Ovary (tissue), 9 donors: ENCODE measurements around the gene SMYD2. TPM values are rescaled to one million over a fixed set of nuclear protein-coding genes. Genes with fewer than 3 reads are reported as not detected.

ENCODE experiments used
- DNase-seq, 5 donors: peaks; one replicate each; pipeline ENCODE4 v3.0.0-alpha.2; 2019 to 2020
- H3K27ac ChIP-seq, 2 donors: fragments of 200-600 bp; one replicate each; pipeline versions ENCODE4 v1.5.1 to v1.8.0; 2019 to 2022
- H3K27me3 ChIP-seq: fragments of 200-600 bp; one replicate; pipeline ENCODE4 v1.8.0; 2022
- H3K36me3 ChIP-seq: fragments of 200-600 bp; sonication (generic); one replicate; pipeline ENCODE4 v1.5.1; 2019
- H3K4me1 ChIP-seq: one replicate; pipeline ENCODE4 v1.8.1; 2013; ENCODE audit warnings: mild to moderate bottlenecking, moderate library complexity; ENCODE audit not compliant: insufficient read depth
- H3K4me3 ChIP-seq: fragments of 200-600 bp; sonication (generic); one replicate; pipeline ENCODE4 v1.5.1; 2017
- H3K9me3 ChIP-seq, 2 donors: fragments of 200-600 bp in 1 of 2; sonication (generic) in 1 of 2; one replicate each; pipeline versions ENCODE4 v1.5.1 to v1.8.1; 2013 to 2019; ENCODE audit warnings: mild to moderate bottlenecking in 1 of 2, moderate library complexity in 1 of 2
- CTCF ChIP-seq, 3 donors: fragments of 450-650 bp in 2 of 3; fragments of 200-600 bp in 1 of 3; IDR thresholded peaks; one replicate each; pipeline versions ENCODE4 v1.5.1 to v1.8.0; 2016 to 2022; ENCODE audit warnings: antibody characterized with exemption in 3 of 3, mild to moderate bottlenecking in 1 of 3
- EP300 ChIP-seq: sonication (generic); formaldehyde crosslinking; IDR thresholded peaks from one replicate; pipeline ENCODE4 v1.6.1; 2017; ENCODE audit warnings: antibody characterized with exemption
- POLR2A ChIP-seq: fragments of 450-650 bp; IDR thresholded peaks from one replicate; pipeline ENCODE4 v1.6.1; 2017; ENCODE audit warnings: antibody characterized with exemption, mild to moderate bottlenecking, moderate library complexity
- WGBS, 3 donors: extraction: QIAGEN DNeasy Blood & Tissue Kit in 1 of 3; methylation state at CpG; one replicate each; pipeline versions ENCODE4 v1.1.5 to v1.1.7; 2013 to 2017; 5-methylcytosine and 5-hydroxymethylcytosine counted together
- intact Hi-C, 4 donors: fragments of 100-400 bp; cut with DNase I; formaldehyde crosslinking; loops; one replicate each; pipeline versions ENCODE4 v1.11.0 to v1.15.1; 2022 to 2023
- polyA plus RNA-seq, 2 donors: library from polyadenylated mRNA; stranded (reverse); fragments of 200-250 nt in 1 of 2; fragments of 350-450 nt in 1 of 2; fragmentation: Illumina TruSeq in 1 of 2; extraction: RNeasy Lipid Tissue Mini Kit (QIAGEN cat#74804) in 1 of 2; gene quantifications; one replicate each; pipeline ENCODE4 v1.2.3, GENCODE V29; 2013 to 2014
- total RNA-seq, 7 donors: library from RNA; depleted of rRNA in 2 of 7; stranded (reverse); fragments of >200 nt in 2 of 7; fragmentation: NEBNext Ultra II Directional in 3 of 7; extraction: Animal tissue kit (Norgen Biotek cat#: 25700) in 3 of 7; gene quantifications; one replicate each; pipeline versions ENCODE4 v1.1.0 to v1.2.4, GENCODE V29; 2016 to 2023
- donor health status: DM: no; HTN: no; CAD: no; lungs with moderate emphysema.
- donor health status: DM: no; HTN: no; CAD: no.
- donor health status: Bipolar disorder and iron deficiency.
- donor health status: DM: yes; HTN: yes; CAD: no.
- donor health status: DM: no; HTN: no; CAD: no.
- donor health status: DM: yes; HTN: yes; CAD: no.

The SMYD2 gene
- total and polyA plus RNA-seq, 9 donors, result 14.6 to 50.3 (median 17.2) TPM

- Histone ChIP-seq H3K4me3 (no peak overlapping the region), H3K36me3 (no peaks in the 10 kb centered on the region), H3K27me3 (no peaks in the 10 kb centered on the region), H3K9me3 (no peaks in the 10 kb centered on the region), H3K4me1 (no peaks in the 10 kb centered on the region), H3K27ac (no peak overlapping the region)
- 83 to 89% (median 83%) methylated on average over 8 of the region's 8 CpGs for WGBS, 3 donors
- intact Hi-C loops, result no loop called here
- no peak for TF ChIP-seq POLR2A
- no peak for TF ChIP-seq EP300
- no peak for TF ChIP-seq CTCF (IDR thresholded peaks at IDR 0.05)
- no peak for DNase-seq
Observed at GRCh38 chr1:214247501-214248041, 33.4 kb upstream of the SMYD2 start.

GRCh38 chr1:214248311-214249085 lies 32.5 kb upstream of the SMYD2 start:
- no peak for TF ChIP-seq POLR2A
- no peak for TF ChIP-seq CTCF (IDR thresholded peaks at IDR 0.05)
- TF ChIP-seq EP300, result no peak
- intact Hi-C loops, result no loop called here
- H3K4me1 ChIP-seq, result no peaks in the 10 kb centered on the region
- no peak overlapping the region for H3K4me3 ChIP-seq
- 81 to 85% (median 82%) methylated on average over 7 of the region's 7 CpGs for whole genome bisulfite sequencing, 3 donors
- H3K36me3 ChIP-seq, result no peaks in the 10 kb centered on the region
- no peaks in the 10 kb centered on the region for H3K9me3 ChIP-seq
- H3K27ac ChIP-seq, result no peak overlapping the region
- H3K27me3 ChIP-seq, result no peaks in the 10 kb centered on the region
- DNase-seq, result no peak

DNA sequence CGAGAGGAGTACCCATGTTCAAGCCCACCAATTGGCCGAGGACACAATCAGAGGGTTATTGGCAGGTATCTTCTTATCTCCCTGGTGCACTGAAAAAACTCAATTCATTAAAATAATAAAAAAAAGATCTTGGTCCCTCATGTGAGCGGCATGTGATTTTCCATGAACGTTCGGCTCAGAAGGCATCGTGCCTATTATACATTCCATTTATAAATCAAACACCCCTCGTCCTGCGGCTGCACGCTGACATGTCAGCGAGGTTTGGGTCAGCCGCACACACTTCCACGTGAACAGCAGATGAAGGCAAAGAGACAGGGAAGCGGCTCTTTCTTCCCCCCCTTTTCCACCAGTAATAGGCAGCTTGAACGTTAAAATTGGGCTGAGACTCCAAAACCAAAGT lies 31.3 kb upstream of the SMYD2 start:
- no peak overlapping the region for H3K4me3 ChIP-seq
- no peaks in the 10 kb centered on the region for H3K9me3 ChIP-seq
- TF ChIP-seq POLR2A (no peak), EP300 (no peak), CTCF (IDR thresholded peaks at IDR 0.05) (no peak)
- no peaks in the 10 kb centered on the region for H3K36me3 ChIP-seq
- H3K4me1 ChIP-seq, result no peaks in the 10 kb centered on the region
- DNase-seq, result no peak
- H3K27me3 ChIP-seq, result no peaks in the 10 kb centered on the region
- no peak overlapping the region for H3K27ac ChIP-seq
- WGBS, 3 donors, result 92 to 95% (median 93%) methylated on average over 14 of the region's 14 CpGs
- intact Hi-C loops, result loop anchor here in 1 of 4 donors (10.0 kb wide), 1 partner anchor 335 kb away; no protein-coding TSS in a partner anchor

DNA sequence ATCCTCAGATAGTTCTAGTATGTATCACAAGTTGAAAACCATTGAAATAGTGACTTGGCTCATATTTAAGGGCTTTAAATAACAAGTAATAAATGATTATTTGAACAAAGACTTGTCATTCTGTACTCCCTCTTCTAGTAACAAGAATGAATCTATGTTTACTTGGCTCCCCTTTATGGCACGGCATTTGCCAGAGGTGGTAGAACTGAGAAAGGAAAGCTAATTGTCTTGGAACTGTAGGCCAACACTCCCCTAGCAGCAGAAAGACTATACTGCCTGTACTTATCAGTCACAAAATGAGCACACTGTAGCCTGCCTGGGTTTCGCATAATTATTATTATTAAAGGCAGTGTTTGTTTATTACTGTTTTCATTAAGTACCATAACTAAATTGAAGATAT lies 29.6 kb upstream of the SMYD2 start:
- intact Hi-C loops, result loop anchor here in 1 of 4 donors (10.0 kb wide), 1 partner anchor 333 kb away; no protein-coding TSS in a partner anchor
- DNase-seq, result no peak
- WGBS, 3 donors, result 64 to 73% (median 68%) methylated on average over 2 of the region's 2 CpGs
- Histone ChIP-seq H3K36me3 (no peaks in the 10 kb centered on the region), H3K27me3 (no peaks in the 10 kb centered on the region), H3K9me3 (no peaks in the 10 kb centered on the region), H3K4me1 (no peaks in the 10 kb centered on the region), H3K4me3 (no peak overlapping the region), H3K27ac (no peak overlapping the region)
- no peak for TF ChIP-seq POLR2A
- TF ChIP-seq EP300, result no peak
- no peak for TF ChIP-seq CTCF (IDR thresholded peaks at IDR 0.05)
